WTC11 (cell line): ENCODE data around the gene GAS6. TPM values are rescaled to one million over a fixed set of nuclear protein-coding genes. Genes with fewer than 3 reads are reported as not detected.

Experiments
- ATAC-seq: fragments of 200-7000 bp; cut with Tn5 transposase; 2 replicates; pipeline ENCODE4 v1.10.0; 2021; ENCODE audit warnings: mild to moderate bottlenecking, moderate library complexity
- CTCF ChIA-PET: fragments of 300-600 bp; sonication (Branson Sonifier 250); formaldehyde crosslinking; loops from one replicate; lab custom pipeline; 2021; ENCODE audit warnings: antibody characterized with exemption; lab: Charles Lee
- POLR2A ChIA-PET: fragments of 350-600 bp; sonication (Branson Sonifier 250); formaldehyde crosslinking; loops from one replicate; lab custom pipeline; 2021; ENCODE audit warnings: antibody characterized with exemption; lab: Charles Lee
- DNase-seq: peaks from one replicate; pipeline ENCODE4 v3.0.0; 2021; ENCODE audit warnings: low spot score
- H3K27ac Mint-ChIP-seq: 2 replicates; pipeline ENCODE4 v1.8.0; 2021; ENCODE audit warnings: mixed read lengths
- H3K27me3 Mint-ChIP-seq: 2 replicates; pipeline ENCODE4 v1.8.0; 2021; ENCODE audit warnings: low read depth, mild to moderate bottlenecking, moderate library complexity, mixed read lengths
- H3K36me3 Mint-ChIP-seq: 2 replicates; pipeline ENCODE4 v1.8.0; 2021; ENCODE audit warnings: mixed read lengths
- H3K4me1 Mint-ChIP-seq: 2 replicates; pipeline ENCODE4 v1.8.0; 2022; ENCODE audit warnings: mixed read lengths
- H3K4me3 Mint-ChIP-seq: 2 replicates; pipeline ENCODE4 v1.8.0; 2021; ENCODE audit warnings: mild to moderate bottlenecking, moderate library complexity, mixed read lengths
- H3K9me3 Mint-ChIP-seq: 2 replicates; pipeline ENCODE4 v1.8.0; 2021; ENCODE audit warnings: mixed read lengths
- AFF4 ChIP-seq: sonication (generic); formaldehyde crosslinking; IDR thresholded peaks from 2 replicates; pipeline ENCODE4 v1.8.1; 2023; ENCODE audit warnings: mild to moderate bottlenecking, missing genetic modification reagents, borderline replicate concordance
- CBFB ChIP-seq: sonication (generic); formaldehyde crosslinking; IDR thresholded peaks from 2 replicates; pipeline ENCODE4 v1.8.1; 2022; ENCODE audit warnings: mild to moderate bottlenecking, low read depth, missing genetic modification reagents
- CDX4 ChIP-seq: fragments of 250-450 bp; sonication (Bioruptor Pico); IDR thresholded peaks from 2 replicates; pipeline ENCODE4 v1.9.0; 2021; ENCODE audit warnings: moderate library complexity, mild to moderate bottlenecking, inconsistent platforms, borderline replicate concordance
- CREB1 ChIP-seq: sonication (generic); formaldehyde crosslinking; IDR thresholded peaks from 2 replicates; pipeline ENCODE4 v1.8.0; 2023; ENCODE audit warnings: mild to moderate bottlenecking, missing genetic modification reagents
- ELF4 ChIP-seq: sonication (generic); formaldehyde crosslinking; IDR thresholded peaks from 2 replicates; pipeline ENCODE4 v1.8.1; 2022; ENCODE audit warnings: low read depth, mild to moderate bottlenecking, moderate library complexity, missing genetic modification reagents
- ERG ChIP-seq: fragments of 250-450 bp; sonication (Bioruptor Pico); IDR thresholded peaks from 2 replicates; pipeline ENCODE4 v1.8.0; 2021; ENCODE audit warnings: mild to moderate bottlenecking
- ESRRA ChIP-seq: sonication (generic); formaldehyde crosslinking; IDR thresholded peaks from 2 replicates; pipeline ENCODE4 v1.8.1; 2022; ENCODE audit warnings: mild to moderate bottlenecking, missing genetic modification reagents, borderline replicate concordance
- FOXJ3 ChIP-seq: sonication (generic); formaldehyde crosslinking; IDR thresholded peaks from 2 replicates; pipeline ENCODE4 v1.9.0; 2021; ENCODE audit warnings: missing genetic modification reagents, mild to moderate bottlenecking, borderline replicate concordance
- HMGA2 ChIP-seq: fragments of 250-450 bp; sonication (Bioruptor Pico); IDR thresholded peaks from 2 replicates; pipeline ENCODE4 v1.4.0; 2021; ENCODE audit warnings: mild to moderate bottlenecking, moderate library complexity
- MYBL2 ChIP-seq: sonication (generic); formaldehyde crosslinking; IDR thresholded peaks from 2 replicates; pipeline ENCODE4 v1.8.1; 2023; ENCODE audit warnings: mild to moderate bottlenecking, moderate library complexity, missing genetic modification reagents
- NFATC4 ChIP-seq: fragments of 250-450 bp; sonication (Bioruptor Pico); IDR thresholded peaks from 2 replicates; pipeline ENCODE4 v1.9.0; 2021; ENCODE audit warnings: mild to moderate bottlenecking
- NR1H2 ChIP-seq: sonication (generic); formaldehyde crosslinking; IDR thresholded peaks from 2 replicates; pipeline ENCODE4 v1.9.0; 2021; ENCODE audit warnings: mild to moderate bottlenecking, moderate library complexity, missing genetic modification reagents
- NR2C2 ChIP-seq: sonication (generic); formaldehyde crosslinking; IDR thresholded peaks from 2 replicates; pipeline ENCODE4 v1.8.0; 2022; ENCODE audit warnings: mild to moderate bottlenecking, missing genetic modification reagents
- PRRX2 ChIP-seq: fragments of 250-450 bp; sonication (Bioruptor Pico); IDR thresholded peaks from 2 replicates; pipeline ENCODE4 v1.8.0; 2021; ENCODE audit warnings: mild to moderate bottlenecking
- RELA ChIP-seq: sonication (generic); formaldehyde crosslinking; IDR thresholded peaks from 2 replicates; pipeline ENCODE4 v1.8.1; 2022; ENCODE audit warnings: missing genetic modification reagents, mild to moderate bottlenecking, borderline replicate concordance
- SMAD4 ChIP-seq: sonication (generic); formaldehyde crosslinking; IDR thresholded peaks from 2 replicates; pipeline ENCODE4 v1.8.0; 2022; ENCODE audit warnings: mild to moderate bottlenecking, missing genetic modification reagents
- SP1 ChIP-seq: sonication (generic); formaldehyde crosslinking; conservative IDR thresholded peaks from 2 replicates; pipeline ENCODE4 v1.8.1; 2022; ENCODE audit warnings: missing genetic modification reagents
- STAT6 ChIP-seq: sonication (generic); formaldehyde crosslinking; conservative IDR thresholded peaks from 2 replicates; pipeline ENCODE4 v1.8.1; 2023; ENCODE audit warnings: mild to moderate bottlenecking, low read depth, missing genetic modification reagents, moderate library complexity
- TEAD4 ChIP-seq: sonication (generic); formaldehyde crosslinking; IDR thresholded peaks from 2 replicates; pipeline ENCODE4 v1.8.0; 2022; ENCODE audit warnings: mild to moderate bottlenecking, missing genetic modification reagents
- ZBTB21 ChIP-seq: sonication (generic); formaldehyde crosslinking; IDR thresholded peaks from 2 replicates; pipeline ENCODE4 v1.8.1; 2023; ENCODE audit warnings: mild to moderate bottlenecking, missing genetic modification reagents, borderline replicate concordance
- ZNF219 ChIP-seq: sonication (generic); formaldehyde crosslinking; IDR thresholded peaks from 2 replicates; pipeline ENCODE4 v1.8.0; 2023; ENCODE audit warnings: missing genetic modification reagents, mild to moderate bottlenecking, borderline replicate concordance
- ZNF232 ChIP-seq: sonication (generic); formaldehyde crosslinking; IDR thresholded peaks from 2 replicates; pipeline ENCODE4 v1.8.0; 2022; ENCODE audit warnings: mild to moderate bottlenecking, missing genetic modification reagents
- ZNF263 ChIP-seq: sonication (generic); formaldehyde crosslinking; IDR thresholded peaks from 2 replicates; pipeline ENCODE4 v1.8.1; 2022; ENCODE audit warnings: low read depth, mild to moderate bottlenecking, moderate library complexity, missing genetic modification reagents
- ZNF317 ChIP-seq: sonication (generic); formaldehyde crosslinking; IDR thresholded peaks from 2 replicates; pipeline ENCODE4 v1.8.1; 2023; ENCODE audit warnings: low read depth, mild to moderate bottlenecking, moderate library complexity, missing genetic modification reagents, borderline replicate concordance
- ZNF416 ChIP-seq: fragments of 250-450 bp; sonication (Bioruptor Pico); IDR thresholded peaks from 2 replicates; pipeline ENCODE4 v1.9.0; 2021; ENCODE audit warnings: mild to moderate bottlenecking, inconsistent platforms
- total RNA-seq: library from RNA; stranded (reverse); gene quantifications from 3 replicates; pipeline ENCODE4 v1.2.3, GENCODE V29; 2021
- TF ChIP-seq, protein P1 (sequence below): sonication (generic); formaldehyde crosslinking; IDR thresholded peaks from 2 replicates; pipeline ENCODE4 v1.8.0; 2023; ENCODE audit warnings: mild to moderate bottlenecking, missing genetic modification reagents
- TF ChIP-seq, protein P2 (sequence below): fragments of 200-600 bp; IDR thresholded peaks from 2 replicates; pipeline ENCODE4 v1.8.0; 2022; ENCODE audit warnings: antibody characterized with exemption

Gene GAS6
- total RNA-seq, 1 experiment from 2014 or later = 29.4 TPM

DNA sequence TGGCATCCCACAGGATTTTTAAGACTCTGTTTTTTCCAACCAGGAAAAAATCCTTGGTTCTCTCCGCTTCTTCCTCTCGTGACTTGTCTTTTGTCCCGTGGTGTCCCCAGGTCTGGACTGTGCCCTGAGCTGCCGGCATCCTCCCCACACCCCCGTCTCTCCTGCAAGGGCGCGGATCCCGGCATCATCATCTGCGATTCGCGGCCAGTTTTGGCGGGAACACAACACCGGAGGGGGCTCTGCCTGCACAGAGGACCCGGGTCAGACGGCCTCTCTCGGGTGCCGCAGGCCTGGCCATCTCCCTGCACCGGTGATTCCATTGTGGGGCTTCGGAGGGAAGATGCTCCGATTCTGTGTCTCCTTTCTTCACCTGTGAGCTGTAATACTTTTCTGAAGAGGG lies 18.8 kb upstream of the GAS6 start (continued):
- TF ChIP-seq ZNF219 (CRISPR knock-in tag) = no peak
- TF ChIP-seq, protein P1, sequence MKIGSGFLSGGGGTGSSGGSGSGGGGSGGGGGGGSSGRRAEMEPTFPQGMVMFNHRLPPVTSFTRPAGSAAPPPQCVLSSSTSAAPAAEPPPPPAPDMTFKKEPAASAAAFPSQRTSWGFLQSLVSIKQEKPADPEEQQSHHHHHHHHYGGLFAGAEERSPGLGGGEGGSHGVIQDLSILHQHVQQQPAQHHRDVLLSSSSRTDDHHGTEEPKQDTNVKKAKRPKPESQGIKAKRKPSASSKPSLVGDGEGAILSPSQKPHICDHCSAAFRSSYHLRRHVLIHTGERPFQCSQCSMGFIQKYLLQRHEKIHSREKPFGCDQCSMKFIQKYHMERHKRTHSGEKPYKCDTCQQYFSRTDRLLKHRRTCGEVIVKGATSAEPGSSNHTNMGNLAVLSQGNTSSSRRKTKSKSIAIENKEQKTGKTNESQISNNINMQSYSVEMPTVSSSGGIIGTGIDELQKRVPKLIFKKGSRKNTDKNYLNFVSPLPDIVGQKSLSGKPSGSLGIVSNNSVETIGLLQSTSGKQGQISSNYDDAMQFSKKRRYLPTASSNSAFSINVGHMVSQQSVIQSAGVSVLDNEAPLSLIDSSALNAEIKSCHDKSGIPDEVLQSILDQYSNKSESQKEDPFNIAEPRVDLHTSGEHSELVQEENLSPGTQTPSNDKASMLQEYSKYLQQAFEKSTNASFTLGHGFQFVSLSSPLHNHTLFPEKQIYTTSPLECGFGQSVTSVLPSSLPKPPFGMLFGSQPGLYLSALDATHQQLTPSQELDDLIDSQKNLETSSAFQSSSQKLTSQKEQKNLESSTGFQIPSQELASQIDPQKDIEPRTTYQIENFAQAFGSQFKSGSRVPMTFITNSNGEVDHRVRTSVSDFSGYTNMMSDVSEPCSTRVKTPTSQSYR (CRISPR knock-in tag) = no peak
- no peak for TF ChIP-seq ZNF416 (CRISPR knock-in tag)
- TF ChIP-seq ESRRA (CRISPR knock-in tag) = no peak
- TF ChIP-seq STAT6 = no peak
- TF ChIP-seq ZBTB21 (CRISPR knock-in tag) = no peak
- TF ChIP-seq MYBL2 (CRISPR knock-in tag) = no peak
- TF ChIP-seq ZNF317 = no peak
- TF ChIP-seq SP1 (CRISPR knock-in tag) = no peak
- TF ChIP-seq, all 79 proteins: peak for 0

DNA sequence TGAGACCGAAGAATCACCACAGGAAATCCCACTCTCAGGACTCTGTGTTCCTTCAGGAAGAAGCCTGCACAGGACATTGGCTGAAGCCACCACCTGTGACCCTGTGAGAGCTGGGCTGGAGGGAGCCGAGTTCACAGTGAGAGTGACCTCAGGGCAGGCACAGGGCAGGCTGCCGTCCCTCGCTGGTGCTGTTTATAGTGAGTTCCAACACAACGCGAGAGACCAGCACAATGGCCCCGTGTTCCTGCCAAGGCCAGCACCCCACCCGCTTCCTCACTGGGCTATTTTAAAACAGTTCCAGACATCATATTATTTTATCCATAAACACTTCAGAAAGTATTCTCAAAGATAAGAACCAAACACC lies 18.4 kb upstream of the GAS6 start:
- ChIA-PET CTCF (no interaction called here), POLR2A (no interaction called here)
- Mint-ChIP-seq H3K27ac (no peak overlapping the region), H3K36me3 (no peaks in the 10 kb centered on the region), H3K9me3 (no peaks in the 10 kb centered on the region), H3K4me3 (no peak overlapping the region), H3K27me3 (no peaks in the 10 kb centered on the region), H3K4me1 (no peaks in the 10 kb centered on the region)
- DNase-seq = no peak
- ATAC-seq = no peak
- TF ChIP-seq ELF4 (CRISPR knock-in tag) = no peak
- no peak for TF ChIP-seq NR1H2 (CRISPR knock-in tag)
- no peak for TF ChIP-seq NFATC4 (CRISPR knock-in tag)
- TF ChIP-seq ERG = no peak
- no peak for TF ChIP-seq FOXJ3
- TF ChIP-seq ZNF232 (CRISPR knock-in tag) = no peak
- no peak for TF ChIP-seq CREB1 (CRISPR knock-in tag)
- TF ChIP-seq CDX4 = no peak
- no peak for TF ChIP-seq HMGA2 (CRISPR knock-in tag)
- TF ChIP-seq RELA = no peak
- TF ChIP-seq TEAD4 (CRISPR knock-in tag) = no peak
- no peak for TF ChIP-seq SMAD4
- no peak for TF ChIP-seq CBFB (CRISPR knock-in tag)
- TF ChIP-seq, protein P2, sequence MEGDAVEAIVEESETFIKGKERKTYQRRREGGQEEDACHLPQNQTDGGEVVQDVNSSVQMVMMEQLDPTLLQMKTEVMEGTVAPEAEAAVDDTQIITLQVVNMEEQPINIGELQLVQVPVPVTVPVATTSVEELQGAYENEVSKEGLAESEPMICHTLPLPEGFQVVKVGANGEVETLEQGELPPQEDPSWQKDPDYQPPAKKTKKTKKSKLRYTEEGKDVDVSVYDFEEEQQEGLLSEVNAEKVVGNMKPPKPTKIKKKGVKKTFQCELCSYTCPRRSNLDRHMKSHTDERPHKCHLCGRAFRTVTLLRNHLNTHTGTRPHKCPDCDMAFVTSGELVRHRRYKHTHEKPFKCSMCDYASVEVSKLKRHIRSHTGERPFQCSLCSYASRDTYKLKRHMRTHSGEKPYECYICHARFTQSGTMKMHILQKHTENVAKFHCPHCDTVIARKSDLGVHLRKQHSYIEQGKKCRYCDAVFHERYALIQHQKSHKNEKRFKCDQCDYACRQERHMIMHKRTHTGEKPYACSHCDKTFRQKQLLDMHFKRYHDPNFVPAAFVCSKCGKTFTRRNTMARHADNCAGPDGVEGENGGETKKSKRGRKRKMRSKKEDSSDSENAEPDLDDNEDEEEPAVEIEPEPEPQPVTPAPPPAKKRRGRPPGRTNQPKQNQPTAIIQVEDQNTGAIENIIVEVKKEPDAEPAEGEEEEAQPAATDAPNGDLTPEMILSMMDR = no peak
- no peak for TF ChIP-seq PRRX2 (CRISPR knock-in tag)
- TF ChIP-seq ZNF263 (CRISPR knock-in tag) = no peak
- TF ChIP-seq NR2C2 (CRISPR knock-in tag) = no peak
- no peak for TF ChIP-seq AFF4 (CRISPR knock-in tag)
